Measurements from ENCODE around the gene NUP210.

Gene NUP210

DNA sequence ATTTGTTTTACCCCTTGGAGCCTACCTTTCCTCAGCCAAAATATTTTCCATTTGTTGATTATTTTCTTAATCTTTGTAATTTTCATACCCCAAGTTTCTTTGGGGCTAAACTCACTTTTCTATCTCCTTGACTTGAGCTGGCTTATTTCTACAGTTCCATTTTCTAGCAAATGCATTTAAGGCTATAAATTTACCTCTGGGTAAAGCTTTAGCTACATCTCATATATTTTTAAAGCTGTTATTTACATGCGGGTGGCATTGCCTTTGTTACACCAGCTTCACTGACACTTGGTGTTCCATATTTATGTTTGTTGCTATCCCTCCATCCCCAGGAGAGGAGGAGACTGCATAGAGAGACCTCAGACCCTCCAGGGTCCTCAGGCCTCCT, 136.3 kb downstream of the NUP210 start:
- TF ChIP-seq, protein P1, sequence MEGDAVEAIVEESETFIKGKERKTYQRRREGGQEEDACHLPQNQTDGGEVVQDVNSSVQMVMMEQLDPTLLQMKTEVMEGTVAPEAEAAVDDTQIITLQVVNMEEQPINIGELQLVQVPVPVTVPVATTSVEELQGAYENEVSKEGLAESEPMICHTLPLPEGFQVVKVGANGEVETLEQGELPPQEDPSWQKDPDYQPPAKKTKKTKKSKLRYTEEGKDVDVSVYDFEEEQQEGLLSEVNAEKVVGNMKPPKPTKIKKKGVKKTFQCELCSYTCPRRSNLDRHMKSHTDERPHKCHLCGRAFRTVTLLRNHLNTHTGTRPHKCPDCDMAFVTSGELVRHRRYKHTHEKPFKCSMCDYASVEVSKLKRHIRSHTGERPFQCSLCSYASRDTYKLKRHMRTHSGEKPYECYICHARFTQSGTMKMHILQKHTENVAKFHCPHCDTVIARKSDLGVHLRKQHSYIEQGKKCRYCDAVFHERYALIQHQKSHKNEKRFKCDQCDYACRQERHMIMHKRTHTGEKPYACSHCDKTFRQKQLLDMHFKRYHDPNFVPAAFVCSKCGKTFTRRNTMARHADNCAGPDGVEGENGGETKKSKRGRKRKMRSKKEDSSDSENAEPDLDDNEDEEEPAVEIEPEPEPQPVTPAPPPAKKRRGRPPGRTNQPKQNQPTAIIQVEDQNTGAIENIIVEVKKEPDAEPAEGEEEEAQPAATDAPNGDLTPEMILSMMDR (conservative IDR thresholded peaks at IDR 0.05; ENCODE audit: low read depth, low read length): no peak
- no peak overlapping the region for H3K4me3 ChIP-seq (ENCODE audit: low read length)
- no peak for DNase-seq (ENCODE audit: low read depth)

DNA sequence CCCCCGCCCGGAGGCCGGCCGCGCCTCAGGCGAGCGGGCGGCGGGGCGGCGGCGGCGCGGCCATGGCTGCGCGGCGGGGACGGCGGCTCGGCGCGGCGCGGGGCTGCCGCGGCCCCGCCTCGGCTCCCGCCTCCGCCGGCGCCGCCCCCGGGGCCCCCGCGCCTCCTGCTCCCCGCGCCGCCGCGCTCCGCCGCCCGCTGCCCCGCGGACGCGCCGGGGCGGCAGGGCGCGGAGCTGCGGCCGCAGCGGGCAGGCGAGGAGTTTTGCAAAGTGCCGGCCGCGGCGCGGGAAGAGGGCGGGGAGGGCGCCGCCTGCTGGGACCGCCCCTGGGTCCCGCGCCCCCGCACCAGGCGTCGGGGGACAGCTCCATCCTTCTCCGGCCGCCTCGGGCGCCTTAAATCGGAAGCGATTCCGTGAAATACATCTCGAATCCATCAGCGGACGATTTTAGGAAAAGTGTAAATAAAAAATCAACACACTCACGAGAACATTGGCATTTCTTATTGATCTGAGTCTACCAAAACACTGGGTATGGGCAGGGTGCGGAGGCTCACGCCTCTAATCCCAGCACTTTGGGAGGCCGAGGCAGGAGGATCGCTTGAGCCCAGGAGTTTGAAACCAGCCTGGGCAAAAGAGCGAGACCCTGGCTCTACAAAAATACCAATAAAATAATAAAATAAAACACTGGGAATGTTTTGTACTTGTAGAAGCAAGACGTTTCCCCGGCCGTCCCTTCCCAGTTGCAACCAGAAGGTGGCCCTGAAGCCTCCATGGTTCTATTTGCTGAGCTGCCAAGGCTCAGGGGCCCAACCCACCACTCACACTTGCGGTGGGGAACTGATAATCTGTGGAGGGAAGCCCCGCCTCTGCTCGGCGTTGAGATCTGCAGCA, 136.9 kb downstream of the NUP210 start:
- peak overlapping the region; percentile 37 for H3K4me3 ChIP-seq (ENCODE audit: low read length)
- DNase-seq (ENCODE audit: low read depth): no peak
- TF ChIP-seq, protein P1 (conservative IDR thresholded peaks at IDR 0.05; ENCODE audit: low read depth, low read length): peak; percentile 42

GRCh38 chr3:13282358-13282985, 137.7 kb downstream of the NUP210 start:
- peak overlapping the region; percentile 33 for H3K4me3 ChIP-seq (ENCODE audit: low read length)
- DNase-seq (ENCODE audit: low read depth): no peak
- TF ChIP-seq, protein P1 (conservative IDR thresholded peaks at IDR 0.05; ENCODE audit: low read depth, low read length): no peak

- no peak for DNase-seq (ENCODE audit: low read depth)
- peak overlapping the region; percentile 33 for H3K4me3 ChIP-seq (ENCODE audit: low read length)
- TF ChIP-seq, protein P1 (conservative IDR thresholded peaks at IDR 0.05; ENCODE audit: low read depth, low read length): no peak
These were observed 138.4 kb downstream of the NUP210 start for GRCh38 chr3:13281507-13282357.

- H3K4me3 ChIP-seq (ENCODE audit: low read length): no peak overlapping the region
- TF ChIP-seq, protein P1 (conservative IDR thresholded peaks at IDR 0.05; ENCODE audit: low read depth, low read length): no peak
- no peak for DNase-seq (ENCODE audit: low read depth)
These were observed 139.2 kb downstream of the NUP210 start for GRCh38 chr3:13280811-13281506.

- TF ChIP-seq, protein P1 (conservative IDR thresholded peaks at IDR 0.05; ENCODE audit: low read depth, low read length): no peak
- DNase-seq (ENCODE audit: low read depth): no peak
- H3K4me3 ChIP-seq (ENCODE audit: low read length): no peak overlapping the region
These were observed 139.9 kb downstream of the NUP210 start for GRCh38 chr3:13280122-13280790.

All from retinal pigment epithelial cell (primary cell).